Measurements from ENCODE around the gene AKNA.

AKNA gene

GRCh38 chr9:114364134-114365041, 23.4 kb downstream of the AKNA start:
- peak overlapping the region; percentile 69 for H3K4me2 ChIP-seq (ENCODE audit: low read length)
- no peaks in the 10 kb centered on the region for H3K9me3 ChIP-seq (replicated peaks; ENCODE audit: low read length)
- peak overlapping the region; percentile 12 for H3K4me3 ChIP-seq (ENCODE audit: low read length)
- peaks cover 39% of the 10 kb centered on the region for H3K4me1 ChIP-seq (ENCODE audit: control insufficient read depth, insufficient read depth, low read length)
- H3K36me3 ChIP-seq (ENCODE audit: insufficient read depth, low read length): peaks cover 46% of the 10 kb centered on the region
- peak overlapping the region; percentile 51 for H3K9ac ChIP-seq (ENCODE audit: low read depth, low read length)
- no peaks in the 10 kb centered on the region for H3K27me3 ChIP-seq (ENCODE audit: control insufficient read depth, insufficient read depth, low read length)

- H3K9ac ChIP-seq (ENCODE audit: low read depth, low read length): peak overlapping the region; percentile 17
- H3K4me1 ChIP-seq (ENCODE audit: control insufficient read depth, insufficient read depth, low read length): peaks cover 39% of the 10 kb centered on the region
- no peak overlapping the region for H3K4me3 ChIP-seq (ENCODE audit: low read length)
- H3K27me3 ChIP-seq (ENCODE audit: control insufficient read depth, insufficient read depth, low read length): no peaks in the 10 kb centered on the region
- H3K4me2 ChIP-seq (ENCODE audit: low read length): peak overlapping the region; percentile 27
- H3K9me3 ChIP-seq (replicated peaks; ENCODE audit: low read length): no peaks in the 10 kb centered on the region
- H3K36me3 ChIP-seq (ENCODE audit: insufficient read depth, low read length): peaks cover 48% of the 10 kb centered on the region
Measured at GRCh38 chr9:114363424-114363823, 24.4 kb downstream of the AKNA start.

GRCh38 chr9:114362394-114362793, 25.4 kb downstream of the AKNA start:
- Histone ChIP-seq H3K9ac (ENCODE audit: low read depth, low read length) (no peak overlapping the region), H3K27me3 (ENCODE audit: control insufficient read depth, insufficient read depth, low read length) (no peaks in the 10 kb centered on the region), H3K4me3 (ENCODE audit: low read length) (no peak overlapping the region), H3K4me1 (ENCODE audit: control insufficient read depth, insufficient read depth, low read length) (peaks cover 39% of the 10 kb centered on the region), H3K4me2 (ENCODE audit: low read length) (no peak overlapping the region), H3K9me3 (replicated peaks; ENCODE audit: low read length) (no peaks in the 10 kb centered on the region), H3K36me3 (ENCODE audit: insufficient read depth, low read length) (peaks cover 49% of the 10 kb centered on the region)

- Histone ChIP-seq H3K4me2 (ENCODE audit: low read length) (no peak overlapping the region), H3K9ac (ENCODE audit: low read depth, low read length) (no peak overlapping the region), H3K27me3 (ENCODE audit: control insufficient read depth, insufficient read depth, low read length) (no peaks in the 10 kb centered on the region), H3K36me3 (ENCODE audit: insufficient read depth, low read length) (peaks cover 56% of the 10 kb centered on the region), H3K4me3 (ENCODE audit: low read length) (no peak overlapping the region), H3K4me1 (ENCODE audit: control insufficient read depth, insufficient read depth, low read length) (peaks cover 31% of the 10 kb centered on the region), H3K9me3 (replicated peaks; ENCODE audit: low read length) (no peaks in the 10 kb centered on the region)
Measured at GRCh38 chr9:114361542-114361941, 26.2 kb downstream of the AKNA start.

GRCh38 chr9:114359801-114360200, 28.0 kb downstream of the AKNA start:
- no peak overlapping the region for H3K9ac ChIP-seq (ENCODE audit: low read depth, low read length)
- no peaks in the 10 kb centered on the region for H3K27me3 ChIP-seq (ENCODE audit: control insufficient read depth, insufficient read depth, low read length)
- no peak overlapping the region for H3K4me2 ChIP-seq (ENCODE audit: low read length)
- H3K4me3 ChIP-seq (ENCODE audit: low read length): no peak overlapping the region
- peaks cover 58% of the 10 kb centered on the region for H3K36me3 ChIP-seq (ENCODE audit: insufficient read depth, low read length)
- peaks cover 18% of the 10 kb centered on the region for H3K4me1 ChIP-seq (ENCODE audit: control insufficient read depth, insufficient read depth, low read length)
- no peaks in the 10 kb centered on the region for H3K9me3 ChIP-seq (replicated peaks; ENCODE audit: low read length)

GRCh38 chr9:114357911-114358328, 29.9 kb downstream of the AKNA start:
- Histone ChIP-seq H3K9ac (ENCODE audit: low read depth, low read length) (no peak overlapping the region), H3K36me3 (ENCODE audit: insufficient read depth, low read length) (peaks cover 52% of the 10 kb centered on the region), H3K4me1 (ENCODE audit: control insufficient read depth, insufficient read depth, low read length) (peaks cover 10% of the 10 kb centered on the region)

GRCh38 chr9:114357360-114357759, 30.4 kb downstream of the AKNA start:
- H3K4me2 ChIP-seq (ENCODE audit: low read length): no peak overlapping the region
- peaks cover 9% of the 10 kb centered on the region for H3K4me1 ChIP-seq (ENCODE audit: control insufficient read depth, insufficient read depth, low read length)
- H3K27me3 ChIP-seq (ENCODE audit: control insufficient read depth, insufficient read depth, low read length): no peaks in the 10 kb centered on the region
- no peak overlapping the region for H3K9ac ChIP-seq (ENCODE audit: low read depth, low read length)
- H3K36me3 ChIP-seq (ENCODE audit: insufficient read depth, low read length): peaks cover 49% of the 10 kb centered on the region
- H3K4me3 ChIP-seq (ENCODE audit: low read length): no peak overlapping the region
- no peaks in the 10 kb centered on the region for H3K9me3 ChIP-seq (replicated peaks; ENCODE audit: low read length)

More at GRCh38 chr9:114357911-114358328, 29.9 kb downstream of the AKNA start:
- Histone ChIP-seq H3K27me3 (ENCODE audit: control insufficient read depth, insufficient read depth, low read length) (no peaks in the 10 kb centered on the region), H3K4me2 (ENCODE audit: low read length) (no peak overlapping the region), H3K4me3 (ENCODE audit: low read length) (no peak overlapping the region), H3K9me3 (replicated peaks; ENCODE audit: low read length) (no peaks in the 10 kb centered on the region)

- Histone ChIP-seq H3K4me2 (ENCODE audit: low read length) (no peak overlapping the region), H3K4me1 (ENCODE audit: control insufficient read depth, insufficient read depth, low read length) (peaks cover 9% of the 10 kb centered on the region), H3K27me3 (ENCODE audit: control insufficient read depth, insufficient read depth, low read length) (no peaks in the 10 kb centered on the region), H3K9ac (ENCODE audit: low read depth, low read length) (no peak overlapping the region), H3K4me3 (ENCODE audit: low read length) (no peak overlapping the region), H3K9me3 (replicated peaks; ENCODE audit: low read length) (no peaks in the 10 kb centered on the region), H3K36me3 (ENCODE audit: insufficient read depth, low read length) (peaks cover 45% of the 10 kb centered on the region)
Measured at GRCh38 chr9:114356792-114357191, 31.0 kb downstream of the AKNA start.

GRCh38 chr9:114355821-114356220, 32.0 kb downstream of the AKNA start:
- Histone ChIP-seq H3K4me2 (ENCODE audit: low read length) (no peak overlapping the region), H3K27me3 (ENCODE audit: control insufficient read depth, insufficient read depth, low read length) (no peaks in the 10 kb centered on the region), H3K4me3 (ENCODE audit: low read length) (no peak overlapping the region), H3K4me1 (ENCODE audit: control insufficient read depth, insufficient read depth, low read length) (peaks cover 9% of the 10 kb centered on the region), H3K36me3 (ENCODE audit: insufficient read depth, low read length) (peaks cover 35% of the 10 kb centered on the region), H3K9me3 (replicated peaks; ENCODE audit: low read length) (no peaks in the 10 kb centered on the region), H3K9ac (ENCODE audit: low read depth, low read length) (no peak overlapping the region)

GRCh38 chr9:114351932-114352331, 35.9 kb downstream of the AKNA start:
- Histone ChIP-seq H3K4me3 (ENCODE audit: low read length) (no peak overlapping the region), H3K27me3 (ENCODE audit: control insufficient read depth, insufficient read depth, low read length) (no peaks in the 10 kb centered on the region), H3K9me3 (replicated peaks; ENCODE audit: low read length) (no peaks in the 10 kb centered on the region), H3K9ac (ENCODE audit: low read depth, low read length) (no peak overlapping the region), H3K4me1 (ENCODE audit: control insufficient read depth, insufficient read depth, low read length) (peaks cover 25% of the 10 kb centered on the region), H3K36me3 (ENCODE audit: insufficient read depth, low read length) (peaks cover 21% of the 10 kb centered on the region), H3K4me2 (ENCODE audit: low read length) (no peak overlapping the region)

GRCh38 chr9:114350636-114351401, 37.0 kb downstream of the AKNA start:
- H3K4me2 ChIP-seq (ENCODE audit: low read length): no peak overlapping the region
- no peaks in the 10 kb centered on the region for H3K9me3 ChIP-seq (replicated peaks; ENCODE audit: low read length)
- peaks cover 27% of the 10 kb centered on the region for H3K36me3 ChIP-seq (ENCODE audit: insufficient read depth, low read length)
- H3K4me3 ChIP-seq (ENCODE audit: low read length): no peak overlapping the region
- H3K4me1 ChIP-seq (ENCODE audit: control insufficient read depth, insufficient read depth, low read length): peaks cover 25% of the 10 kb centered on the region
- no peak overlapping the region for H3K9ac ChIP-seq (ENCODE audit: low read depth, low read length)
- no peaks in the 10 kb centered on the region for H3K27me3 ChIP-seq (ENCODE audit: control insufficient read depth, insufficient read depth, low read length)

Measured in skeletal muscle satellite cell (primary cell).